GM12864 (cell line): ENCODE data around the gene MAEA.

Experiments used
- DNase-seq: peaks from one replicate; pipeline ENCODE4 v3.0.0-alpha.2; 2011; ENCODE audit warnings: low read depth
- H3K4me3 ChIP-seq: 2 replicates; pipeline ENCODE4 v1.5.1; 2011; ENCODE audit warnings: mild to moderate bottlenecking, low read depth, low read length, control low read depth
- TF ChIP-seq, protein P1 (sequence below): IDR thresholded peaks from 2 replicates; pipeline ENCODE4 v1.5.1; 2011; ENCODE audit warnings: low read depth, mild to moderate bottlenecking, moderate library complexity, low read length, control low read depth, inconsistent platforms; ENCODE audit errors: missing control alignments

The MAEA gene

DNA sequence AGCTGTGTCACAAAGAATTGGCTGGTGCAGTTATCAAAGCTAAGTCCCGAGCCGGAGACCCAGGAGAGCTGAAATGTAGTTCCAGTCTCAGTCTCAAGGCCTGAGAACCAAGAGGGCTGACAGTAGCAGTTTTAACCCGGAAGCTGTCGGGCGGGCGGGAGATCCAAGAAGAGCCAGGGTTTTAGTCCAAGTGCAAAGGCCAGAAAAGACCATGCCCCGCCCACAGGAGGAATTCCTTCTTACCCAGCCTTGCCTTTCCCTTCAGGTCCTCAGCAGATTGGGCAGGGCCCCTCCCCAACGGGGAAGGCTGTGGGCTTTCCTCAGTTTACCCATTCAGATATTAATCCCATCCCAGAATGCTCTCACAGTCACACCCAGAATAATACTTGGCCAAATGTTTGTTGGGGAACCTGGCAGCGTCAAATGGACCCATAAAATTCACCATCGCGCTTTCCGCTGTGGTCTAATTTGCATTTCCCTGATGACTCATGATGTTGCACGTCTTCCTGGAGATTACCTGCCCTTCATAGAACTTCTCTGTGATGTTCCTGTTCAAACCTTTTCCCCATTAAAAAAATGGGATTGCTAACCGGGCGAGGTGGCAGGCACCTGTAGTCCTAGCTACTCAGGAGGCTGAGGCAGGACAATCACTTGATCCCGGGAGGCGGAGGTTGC lies 16.2 kb downstream of the MAEA start:
- no peak for DNase-seq
- no peak overlapping the region for H3K4me3 ChIP-seq
- TF ChIP-seq, protein P1, sequence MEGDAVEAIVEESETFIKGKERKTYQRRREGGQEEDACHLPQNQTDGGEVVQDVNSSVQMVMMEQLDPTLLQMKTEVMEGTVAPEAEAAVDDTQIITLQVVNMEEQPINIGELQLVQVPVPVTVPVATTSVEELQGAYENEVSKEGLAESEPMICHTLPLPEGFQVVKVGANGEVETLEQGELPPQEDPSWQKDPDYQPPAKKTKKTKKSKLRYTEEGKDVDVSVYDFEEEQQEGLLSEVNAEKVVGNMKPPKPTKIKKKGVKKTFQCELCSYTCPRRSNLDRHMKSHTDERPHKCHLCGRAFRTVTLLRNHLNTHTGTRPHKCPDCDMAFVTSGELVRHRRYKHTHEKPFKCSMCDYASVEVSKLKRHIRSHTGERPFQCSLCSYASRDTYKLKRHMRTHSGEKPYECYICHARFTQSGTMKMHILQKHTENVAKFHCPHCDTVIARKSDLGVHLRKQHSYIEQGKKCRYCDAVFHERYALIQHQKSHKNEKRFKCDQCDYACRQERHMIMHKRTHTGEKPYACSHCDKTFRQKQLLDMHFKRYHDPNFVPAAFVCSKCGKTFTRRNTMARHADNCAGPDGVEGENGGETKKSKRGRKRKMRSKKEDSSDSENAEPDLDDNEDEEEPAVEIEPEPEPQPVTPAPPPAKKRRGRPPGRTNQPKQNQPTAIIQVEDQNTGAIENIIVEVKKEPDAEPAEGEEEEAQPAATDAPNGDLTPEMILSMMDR = no peak

DNA sequence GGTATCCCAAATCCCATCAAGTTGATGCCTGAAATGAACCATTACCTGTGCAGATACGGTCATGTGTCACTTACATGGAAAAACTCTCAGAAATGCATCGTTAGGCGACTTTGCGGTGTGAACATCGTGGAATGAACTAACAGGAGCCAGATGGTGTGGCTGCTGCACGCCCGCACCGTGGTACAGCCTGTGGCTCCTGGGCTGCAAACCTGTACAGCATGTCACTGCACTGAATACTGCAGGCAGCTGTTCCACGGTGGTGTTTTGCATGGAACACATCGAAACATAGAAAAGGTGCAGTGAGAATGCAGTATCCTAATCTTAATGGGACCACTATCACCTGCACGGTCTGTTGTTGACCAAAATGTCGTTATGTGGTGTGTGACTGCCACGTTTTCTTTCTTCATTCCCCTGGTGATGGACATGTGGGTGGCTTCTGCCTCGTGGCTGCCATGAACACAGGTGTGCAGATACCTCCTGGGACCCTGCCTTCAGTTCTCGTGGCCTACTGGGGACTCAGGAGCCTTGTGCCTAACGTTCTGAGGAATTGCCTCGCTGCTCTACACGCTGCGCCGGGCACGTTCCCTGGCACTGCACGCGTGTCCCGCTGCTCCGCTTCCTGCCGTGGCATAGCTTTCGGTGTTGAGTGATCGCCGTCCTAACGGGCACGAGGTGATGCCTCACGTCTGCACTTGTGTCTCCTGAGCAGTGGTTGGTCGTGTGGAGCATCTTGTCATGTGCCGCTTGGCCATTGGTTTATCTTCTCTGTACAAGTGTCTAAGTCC lies 18.5 kb downstream of the MAEA start:
- H3K4me3 ChIP-seq = no peak overlapping the region
- TF ChIP-seq, protein P1 = no peak
- no peak for DNase-seq

DNA sequence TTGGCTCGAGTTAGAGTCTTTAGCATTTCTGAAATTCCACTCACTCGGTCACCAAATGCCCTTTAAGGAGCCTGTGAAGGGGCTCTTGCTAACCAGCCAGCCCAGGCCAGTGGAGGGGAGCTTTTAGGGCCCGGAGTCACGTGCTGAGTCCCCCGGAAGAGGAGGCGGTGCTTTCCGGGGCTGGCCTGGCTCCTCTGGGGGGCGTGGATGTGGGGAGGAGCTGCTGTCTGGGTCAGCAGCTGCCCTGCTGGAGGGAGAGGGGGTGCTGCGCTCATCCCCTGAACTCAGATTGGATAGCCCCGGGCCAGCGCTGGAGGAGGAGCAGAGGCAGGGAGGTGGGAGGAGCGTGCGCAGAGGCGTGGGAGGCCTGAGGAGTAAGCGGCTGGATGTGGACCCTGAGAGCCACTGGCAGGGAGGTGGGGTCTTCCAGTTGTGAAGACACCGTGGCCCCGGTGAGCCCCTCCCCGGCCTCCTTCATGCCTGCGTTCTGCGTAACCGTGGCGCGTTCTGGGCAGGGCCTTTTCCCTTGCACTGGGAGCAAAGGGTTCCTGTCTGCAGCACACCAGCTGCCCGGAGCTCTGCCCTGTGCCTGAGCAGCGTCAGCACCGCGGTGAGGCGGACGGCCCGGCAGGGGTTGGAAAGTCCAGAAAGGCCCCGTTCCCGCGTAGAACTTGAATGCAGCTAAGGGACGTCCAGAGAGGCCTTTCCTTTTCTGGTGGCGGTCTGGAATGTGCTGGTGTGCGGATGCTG lies 19.7 kb downstream of the MAEA start:
- DNase-seq = no peak

DNA sequence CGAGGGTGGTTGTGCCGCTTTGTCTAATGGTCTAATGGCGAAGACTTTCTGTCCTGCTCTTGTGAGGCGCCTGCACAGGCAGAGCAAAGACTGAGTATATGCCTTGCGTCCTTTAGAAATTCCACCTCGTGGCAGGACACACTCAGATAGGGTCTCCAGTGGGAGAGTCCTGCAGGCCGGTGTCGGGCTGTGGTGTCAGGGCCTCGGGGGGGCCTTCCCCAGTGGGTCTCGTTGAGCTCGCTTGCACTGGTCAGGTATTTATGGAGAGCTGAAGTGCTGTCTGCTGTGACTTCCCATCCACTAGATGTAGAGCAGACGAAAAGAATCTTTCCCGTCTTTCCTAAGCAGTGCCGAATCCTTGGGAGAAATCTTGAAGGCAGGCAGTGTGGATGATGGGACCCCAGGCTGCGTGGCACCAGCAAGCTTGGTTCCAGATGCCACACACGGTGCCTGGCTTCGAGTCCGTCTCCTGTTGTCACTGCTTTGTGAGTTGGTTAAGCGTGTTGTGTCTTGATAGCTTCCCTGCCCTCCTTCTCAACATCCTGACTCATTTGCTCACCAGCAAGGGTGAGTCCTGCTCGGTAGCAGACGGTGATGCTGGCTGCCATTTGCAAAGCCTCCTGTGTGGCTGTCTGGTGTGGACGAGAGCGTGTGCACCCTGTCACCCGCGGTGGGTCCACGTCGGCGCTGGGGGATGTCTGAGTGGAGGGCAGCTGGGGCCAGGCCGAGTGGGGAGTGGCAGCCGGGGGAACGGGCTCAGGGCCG lies 20.5 kb downstream of the MAEA start:
- no peak for DNase-seq
- H3K4me3 ChIP-seq = no peak overlapping the region
- TF ChIP-seq, protein P1 = no peak

More for the DNA sequence above, 19.7 kb downstream of the MAEA start:
- TF ChIP-seq, protein P1 = no peak
- H3K4me3 ChIP-seq = no peak overlapping the region

DNA sequence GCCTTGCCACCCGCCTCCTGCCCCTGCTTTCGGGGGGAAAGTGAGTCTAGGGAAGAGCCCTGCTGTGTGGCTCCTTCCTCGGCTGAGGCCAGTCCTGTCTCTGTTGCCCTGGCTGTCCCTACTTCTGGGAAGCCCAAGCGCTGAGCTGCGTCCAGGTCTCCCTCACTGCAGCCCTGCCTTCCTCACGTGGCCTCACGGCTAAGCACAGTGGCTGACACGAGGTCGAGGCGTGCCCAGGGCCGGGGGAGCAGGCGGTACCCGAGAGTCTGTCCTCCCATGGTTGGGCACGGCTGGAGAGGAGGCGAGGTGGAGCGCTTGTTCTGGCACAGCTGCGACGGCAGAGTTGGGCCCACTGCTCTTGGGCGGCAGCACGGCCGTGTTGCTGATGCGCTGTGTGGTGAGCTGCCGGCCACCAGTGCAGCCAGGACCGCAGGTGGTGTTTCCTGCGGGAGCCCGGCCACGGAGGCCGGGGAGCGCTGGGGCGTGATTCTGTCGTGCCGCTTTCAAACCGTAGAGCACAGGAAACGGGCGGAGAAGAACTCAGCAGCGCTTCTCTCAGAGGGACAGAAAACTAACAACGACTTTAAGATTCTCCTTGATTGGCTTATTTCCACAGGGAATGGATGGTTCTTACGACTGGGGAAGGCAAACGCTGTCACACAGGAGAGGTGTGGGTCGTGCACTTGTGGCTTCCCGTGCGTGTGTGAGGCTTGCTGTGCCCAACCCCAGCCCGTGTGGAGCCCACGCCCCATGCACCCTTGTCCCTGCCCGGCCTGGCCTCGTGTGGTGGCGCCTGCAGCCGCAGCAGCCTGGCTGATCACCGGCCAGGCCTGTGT lies 21.3 kb downstream of the MAEA start:
- no peak for DNase-seq
- TF ChIP-seq, protein P1 = no peak
- H3K4me3 ChIP-seq = no peak overlapping the region
